GM18502 (cell line): ENCODE measurements around the gene NELL1.
"Not testable (repeated sequence)": the region's sequence is repeated elsewhere in the genome, so short reads cannot be mapped to it uniquely, and the experiment has no call there.

Experiments
- ATAC-seq: cut with Tn5 transposase; IDR thresholded peaks from one replicate; pipeline ENCODE4 v1.9.1; 2021; ENCODE audit warnings: mild to moderate bottlenecking; ENCODE audit not compliant: unreplicated experiment, poor library complexity

NELL1 gene

GRCh38 chr11:20762116-20762844, 92.9 kb downstream of the NELL1 start:
- no peak for ATAC-seq

DNA sequence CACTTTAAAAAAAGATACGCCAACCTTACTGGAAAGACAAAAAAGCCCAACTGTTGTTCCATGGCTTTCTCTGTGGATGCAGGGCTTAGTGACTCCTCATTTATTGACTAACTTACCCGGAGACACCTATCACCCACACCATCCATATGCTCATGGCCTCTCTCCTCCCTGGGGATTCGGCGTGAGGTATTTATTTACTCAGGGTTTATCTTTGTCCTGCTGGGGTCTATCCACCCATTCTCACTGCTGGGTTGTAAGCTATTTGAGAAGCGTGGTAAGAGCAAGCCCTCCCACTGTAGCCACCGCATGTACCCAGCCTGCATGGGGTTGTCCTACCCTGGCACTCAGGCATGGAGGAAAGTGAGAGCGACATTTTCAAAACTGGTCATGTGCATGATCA, 93.6 kb downstream of the NELL1 start:
- ATAC-seq = no peak

- ATAC-seq = no peak
Measured at GRCh38 chr11:20770414-20770946, 101.1 kb downstream of the NELL1 start.

GRCh38 chr11:20771026-20771425, 101.6 kb downstream of the NELL1 start:
- ATAC-seq = no peak

DNA sequence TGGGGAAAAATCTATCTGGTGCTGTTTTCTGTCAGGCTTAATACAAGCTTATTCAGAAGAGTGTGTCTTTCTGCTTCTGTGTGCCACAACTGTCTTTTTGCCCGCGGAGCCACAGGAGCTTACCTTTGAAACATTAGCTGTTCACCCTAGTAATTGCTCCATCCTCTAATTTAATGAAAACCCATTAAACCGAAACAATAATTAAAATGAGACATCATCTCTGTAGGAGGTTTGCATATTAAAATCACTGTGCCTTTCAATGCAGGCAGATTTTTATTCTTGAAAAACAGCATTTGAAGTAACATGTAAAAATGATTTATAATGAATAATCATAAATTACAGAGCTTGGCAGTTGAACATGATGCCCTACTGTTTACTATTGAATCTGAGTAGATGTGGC, 102.3 kb downstream of the NELL1 start:
- ATAC-seq = no peak

DNA sequence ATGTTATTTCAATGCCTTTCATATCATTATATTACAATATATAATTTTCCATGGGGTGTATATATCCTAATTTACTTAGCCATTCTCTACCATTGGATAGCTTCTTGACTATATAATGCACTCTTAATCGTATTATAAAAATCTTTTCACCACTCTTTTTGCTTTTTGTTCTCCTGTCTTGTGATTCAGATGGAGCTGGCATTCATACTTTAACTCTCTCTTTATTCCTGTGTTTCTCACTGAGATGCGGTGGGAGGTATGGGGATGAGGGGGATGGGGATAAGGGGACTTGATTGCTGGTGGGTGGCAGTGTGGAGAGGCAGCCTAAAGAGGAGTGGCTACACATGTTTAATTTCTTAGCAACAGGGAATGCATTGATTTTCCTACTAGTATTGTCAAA, 105.9 kb downstream of the NELL1 start:
- no peak for ATAC-seq

DNA sequence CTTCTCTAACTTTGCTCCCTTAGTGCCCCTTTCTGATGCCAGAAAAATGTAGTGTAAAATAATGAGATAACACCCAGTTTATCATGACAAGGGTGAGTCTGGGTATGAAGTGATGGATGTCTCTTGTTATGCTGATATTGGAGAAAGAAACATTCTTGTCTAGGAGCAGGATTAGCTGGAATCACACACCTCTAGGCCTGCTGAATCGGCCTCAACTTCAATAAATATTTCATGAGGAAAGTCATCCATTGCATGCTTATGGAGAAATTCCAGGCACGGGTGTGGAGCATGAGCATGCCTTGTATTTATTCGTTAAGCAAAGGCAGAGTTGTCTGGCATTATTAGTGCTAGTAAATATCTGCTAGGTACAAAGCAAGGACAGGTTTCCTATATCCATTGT, 113.4 kb downstream of the NELL1 start:
- no peak for ATAC-seq

- ATAC-seq = no peak
Measured at GRCh38 chr11:20783220-20783619, 113.8 kb downstream of the NELL1 start.

DNA sequence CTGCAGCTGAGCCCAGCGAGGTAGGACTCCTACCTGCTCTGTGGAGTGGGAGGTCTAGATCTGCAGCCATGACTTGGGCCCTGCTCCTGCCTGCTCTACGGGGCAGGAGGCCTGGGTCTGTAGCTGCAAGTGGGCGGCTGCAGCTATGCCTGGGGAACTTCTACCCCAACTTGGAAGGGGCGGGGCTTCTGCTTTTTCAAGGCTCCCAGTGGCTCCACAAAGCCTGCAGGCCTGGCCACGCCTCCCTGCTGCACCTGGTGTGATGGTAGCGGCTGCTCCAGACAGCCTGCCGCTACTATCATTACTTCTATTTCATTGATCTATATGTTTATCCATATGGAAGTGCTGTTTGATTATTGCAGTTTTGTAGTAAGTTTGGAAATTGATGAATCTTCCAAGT, 121.2 kb downstream of the NELL1 start:
- no peak for ATAC-seq

GRCh38 chr11:20795005-20795404, 125.6 kb downstream of the NELL1 start:
- no peak for ATAC-seq

- ATAC-seq = no peak
Measured at GRCh38 chr11:20808328-20808727, 138.9 kb downstream of the NELL1 start.

DNA sequence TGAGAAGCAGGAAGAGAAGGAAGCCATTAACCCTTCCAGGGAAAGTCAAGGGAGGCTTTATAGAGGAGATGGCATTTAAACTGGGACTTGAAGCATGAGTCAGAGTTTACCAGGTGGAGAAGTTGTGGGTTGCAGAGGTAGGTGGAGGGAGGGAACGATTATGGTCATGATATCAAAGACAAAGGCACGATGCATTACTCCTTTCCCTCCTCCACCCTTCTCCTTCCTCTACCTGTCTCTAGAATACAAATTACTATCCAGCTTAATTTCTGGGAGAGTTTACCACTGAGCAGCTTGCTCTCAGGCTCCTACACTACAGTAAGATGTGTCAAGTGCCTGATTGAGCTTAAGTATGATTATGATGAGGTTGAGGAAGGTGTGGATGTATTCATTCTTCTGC, 151.7 kb downstream of the NELL1 start:
- ATAC-seq = no peak

GRCh38 chr11:20821470-20821869, 152.1 kb downstream of the NELL1 start:
- no peak for ATAC-seq

GRCh38 chr11:20824773-20825172, 155.4 kb downstream of the NELL1 start:
- ATAC-seq = no peak

DNA sequence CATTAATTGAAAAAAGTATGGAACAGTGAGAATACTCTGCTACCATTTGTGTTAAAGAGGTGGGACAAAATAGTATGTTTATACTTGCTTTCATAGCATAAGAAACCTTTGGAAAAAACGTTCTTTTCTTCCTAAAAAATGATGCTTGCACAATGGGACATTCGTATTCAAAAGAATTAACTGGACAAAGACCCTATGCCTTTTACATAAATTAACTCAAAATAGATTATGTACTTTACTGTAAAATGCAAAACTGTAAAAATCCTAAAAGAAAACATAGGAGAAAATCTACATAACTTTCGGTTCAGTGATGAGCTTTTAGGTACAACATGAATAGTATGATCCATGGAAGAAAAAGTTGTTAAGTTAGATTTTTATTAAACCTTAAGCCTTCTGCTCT, 166.2 kb downstream of the NELL1 start:
- no peak for ATAC-seq

DNA sequence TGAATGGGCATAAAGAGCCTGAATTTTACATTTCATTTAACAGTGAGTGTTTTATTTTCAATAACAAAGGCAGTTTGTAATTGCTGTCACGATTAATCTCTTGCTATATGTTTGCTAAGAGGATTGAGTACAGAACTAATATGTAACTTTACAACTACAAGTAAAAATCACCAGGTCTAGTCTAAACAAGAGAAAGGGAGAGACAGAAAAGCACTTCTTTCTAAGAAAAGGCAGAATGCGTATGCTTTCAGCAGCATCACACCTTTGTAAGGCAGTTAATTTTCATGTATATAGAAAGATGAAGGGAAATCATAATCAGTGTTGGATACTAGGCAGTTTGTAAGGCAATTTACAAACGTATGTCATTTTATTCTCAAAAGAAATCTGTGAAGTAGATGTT, 169.8 kb downstream of the NELL1 start:
- no peak for ATAC-seq

DNA sequence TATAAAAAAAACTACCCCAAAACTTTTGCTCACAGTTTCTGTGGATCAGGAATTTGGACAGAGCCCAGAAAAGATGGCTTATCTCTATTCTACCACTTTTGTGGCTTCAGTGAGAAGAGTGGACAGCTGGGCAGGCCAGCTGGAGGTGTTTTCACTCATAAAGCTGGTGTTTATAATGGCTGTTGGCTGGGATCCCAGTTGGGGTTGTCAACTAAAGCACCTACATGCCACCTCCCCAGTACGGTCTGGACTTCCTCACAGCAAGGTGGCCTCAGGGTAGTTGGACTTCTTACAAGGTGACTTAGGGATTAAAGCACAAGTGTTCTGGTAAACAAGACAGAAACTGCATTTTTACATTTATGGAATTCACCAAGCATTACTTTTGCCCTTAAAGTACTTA, 171.0 kb downstream of the NELL1 start:
- no peak for ATAC-seq

- no peak for ATAC-seq
Measured at GRCh38 chr11:20844216-20844615, 174.8 kb downstream of the NELL1 start.

DNA sequence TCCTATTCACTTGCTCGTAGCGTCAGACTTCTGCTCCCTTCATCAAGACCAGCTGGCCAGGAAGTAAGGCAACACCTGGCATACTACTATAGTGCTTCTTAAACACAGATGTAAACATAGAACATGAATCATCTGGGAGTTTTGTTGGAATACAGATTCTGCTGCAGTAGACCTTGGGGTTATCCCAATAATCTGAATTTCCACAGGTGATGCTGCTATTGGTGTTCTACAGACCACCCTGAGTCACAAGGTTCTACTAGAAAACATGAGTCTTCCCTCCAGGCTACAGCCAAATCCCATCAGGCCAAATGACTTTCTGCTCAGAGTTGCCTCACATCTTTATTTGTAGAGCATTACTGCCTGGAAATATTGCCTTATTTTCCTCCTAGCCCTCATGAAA, 175.2 kb downstream of the NELL1 start:
- ATAC-seq = no peak

- ATAC-seq = no peak
Measured at GRCh38 chr11:20854215-20854955, 185.0 kb downstream of the NELL1 start.

- no peak for ATAC-seq
Measured at GRCh38 chr11:20861322-20861721, 191.9 kb downstream of the NELL1 start.

- not testable (repeated sequence) for ATAC-seq
Measured at GRCh38 chr11:20862263-20862662, 192.9 kb downstream of the NELL1 start.
